ENCODE measurements around the gene GBGT1.
A peak's percentile ranks its signal among the peaks of the same experiment; 100 is the strongest.

GBGT1 gene

DNA sequence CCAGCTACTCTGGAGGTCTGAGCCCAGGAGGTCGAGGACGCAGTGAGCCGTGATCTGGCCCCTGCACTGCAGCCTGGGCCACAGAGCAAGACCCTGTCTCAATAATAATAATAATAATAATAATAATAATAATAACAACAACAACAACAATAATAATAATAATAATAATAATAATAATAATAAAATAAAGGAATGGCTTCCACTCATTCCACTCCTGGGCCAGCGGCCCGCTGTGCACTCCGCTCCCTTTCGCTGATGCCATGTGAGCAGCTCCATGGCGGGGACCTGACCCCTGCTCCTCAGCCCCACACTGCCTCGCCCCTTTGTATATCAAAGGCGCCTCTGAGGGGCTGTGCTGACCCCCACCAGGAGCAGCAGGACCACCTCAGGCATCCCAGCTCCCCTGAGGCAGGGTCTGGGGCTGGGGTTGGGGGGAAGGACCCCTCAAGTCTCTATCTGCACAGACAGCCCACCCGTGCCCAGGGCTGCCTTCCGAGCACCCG, 20.0 kb downstream of the GBGT1 start:
- no peak for DNase-seq (ENCODE audit: low spot score)

DNA sequence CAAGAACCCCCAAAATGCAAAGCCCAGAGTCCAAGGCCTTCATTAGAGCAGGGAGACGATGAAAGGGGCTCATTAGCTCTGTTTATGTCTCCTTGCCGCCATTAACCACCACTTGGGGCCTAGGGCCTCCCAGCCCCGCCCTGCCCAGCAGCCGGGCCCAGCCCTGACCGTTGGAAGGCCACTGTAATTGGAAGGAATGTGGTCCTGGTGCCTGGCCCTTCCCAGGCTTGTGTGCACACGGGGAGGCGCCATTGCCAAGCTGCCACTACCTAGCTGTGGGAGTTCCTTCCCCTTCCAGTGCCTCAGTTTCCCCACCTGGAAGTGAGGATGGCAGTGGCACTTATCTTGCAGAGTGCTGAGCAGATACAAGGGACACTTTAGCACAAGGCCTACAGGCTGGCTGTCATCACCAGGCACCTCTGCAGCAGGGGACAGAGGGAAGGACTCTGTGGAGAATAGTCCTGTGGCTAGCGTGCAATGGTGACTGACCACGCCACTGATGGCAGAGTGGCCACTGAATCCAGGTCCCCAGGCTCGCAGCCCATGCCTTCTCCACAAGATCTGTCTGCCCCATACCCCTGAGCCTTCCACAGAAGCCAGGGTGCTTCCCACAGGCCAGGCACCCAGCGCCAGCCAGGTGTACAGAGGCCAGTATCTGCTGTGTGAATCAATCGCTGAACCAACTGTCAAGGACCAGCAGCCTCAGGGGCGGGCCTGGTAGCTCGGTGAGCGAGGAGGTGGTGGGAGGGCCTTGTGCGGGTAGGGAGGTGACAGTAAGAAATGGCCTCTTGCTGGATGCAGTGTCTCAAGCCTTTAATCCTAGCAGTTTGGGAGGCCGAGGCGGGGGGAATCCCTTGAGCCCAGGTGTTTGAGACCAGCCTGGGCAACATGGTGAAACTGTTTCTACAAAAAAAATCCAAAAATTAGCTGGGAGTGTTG, 20.8 kb downstream of the GBGT1 start:
- no peak for DNase-seq (ENCODE audit: low spot score)

DNA sequence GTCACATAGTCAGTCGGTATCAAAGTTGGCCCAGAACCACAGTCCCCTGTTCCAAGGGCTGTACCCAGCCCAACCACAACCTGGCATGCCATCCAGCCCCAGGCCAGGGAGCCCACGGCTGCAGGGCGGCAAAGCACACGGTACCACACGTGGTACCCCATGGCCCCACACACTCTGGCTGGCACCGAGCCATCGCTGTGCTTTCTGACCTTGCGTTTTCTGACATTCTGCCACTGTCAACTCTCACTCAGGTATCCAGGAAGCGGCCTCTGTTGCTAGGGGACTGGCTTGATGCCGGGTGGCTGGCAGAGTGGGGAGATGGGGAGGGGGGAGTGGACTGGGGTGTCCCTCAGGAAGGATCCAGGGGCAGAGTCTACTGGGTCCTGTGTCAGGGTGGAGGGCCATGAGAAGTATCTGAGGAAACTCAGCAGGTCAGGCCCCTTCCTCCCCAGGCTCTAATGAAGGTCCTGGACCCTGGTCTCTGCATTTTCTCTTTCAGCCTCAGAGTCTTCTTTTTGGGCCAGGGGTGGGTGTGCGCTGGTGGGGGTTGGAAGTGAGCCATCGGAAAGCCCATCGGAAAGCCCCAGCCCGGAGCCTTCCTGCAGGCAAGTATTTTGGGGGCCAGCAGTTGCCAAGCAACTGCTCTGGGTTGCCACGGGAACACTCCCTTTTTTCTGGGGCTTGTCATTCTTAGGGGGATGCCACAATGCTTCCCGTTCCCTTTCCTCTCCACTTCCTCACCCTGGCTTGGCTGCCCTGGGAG, 21.7 kb downstream of the GBGT1 start:
- DNase-seq (ENCODE audit: low spot score): no peak

DNA sequence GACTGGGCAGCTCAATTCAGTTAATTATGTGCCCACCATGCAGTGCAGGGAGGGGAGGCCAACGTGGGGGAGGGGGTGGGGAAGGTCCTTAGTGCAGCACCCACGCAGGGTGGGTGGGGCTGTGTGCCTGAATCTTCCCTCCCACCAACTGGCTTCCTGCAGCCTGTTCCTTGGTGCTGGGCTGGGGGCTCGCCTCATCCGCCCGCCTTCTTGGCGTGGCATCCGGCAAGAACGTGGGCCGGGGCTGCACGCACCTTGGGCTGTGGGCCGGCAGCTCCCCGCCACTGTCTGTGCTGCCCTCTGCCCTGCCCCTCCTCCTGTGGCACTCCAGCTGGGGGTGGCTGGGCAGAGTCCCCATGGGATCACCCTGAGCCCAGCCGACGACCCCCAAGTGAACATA, 23.1 kb downstream of the GBGT1 start:
- DNase-seq (ENCODE audit: low spot score): no peak

DNA sequence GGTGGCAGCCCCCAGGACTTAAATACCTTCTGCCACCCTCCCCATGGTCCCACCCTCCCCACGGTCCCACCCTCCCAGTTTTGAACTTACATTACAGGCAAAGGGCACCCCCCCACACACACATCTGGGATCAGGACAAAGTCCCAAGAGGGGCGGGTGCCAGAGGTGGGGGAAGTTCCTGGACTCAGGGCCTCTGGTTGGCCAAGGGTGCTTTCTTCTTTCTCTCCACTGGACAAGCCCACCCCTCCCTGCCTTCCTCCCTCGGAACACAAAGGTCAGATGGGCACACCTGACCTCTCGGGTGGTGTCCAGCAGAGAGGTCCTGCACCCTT, 23.6 kb downstream of the GBGT1 start:
- no peak for DNase-seq (ENCODE audit: low spot score)

DNA sequence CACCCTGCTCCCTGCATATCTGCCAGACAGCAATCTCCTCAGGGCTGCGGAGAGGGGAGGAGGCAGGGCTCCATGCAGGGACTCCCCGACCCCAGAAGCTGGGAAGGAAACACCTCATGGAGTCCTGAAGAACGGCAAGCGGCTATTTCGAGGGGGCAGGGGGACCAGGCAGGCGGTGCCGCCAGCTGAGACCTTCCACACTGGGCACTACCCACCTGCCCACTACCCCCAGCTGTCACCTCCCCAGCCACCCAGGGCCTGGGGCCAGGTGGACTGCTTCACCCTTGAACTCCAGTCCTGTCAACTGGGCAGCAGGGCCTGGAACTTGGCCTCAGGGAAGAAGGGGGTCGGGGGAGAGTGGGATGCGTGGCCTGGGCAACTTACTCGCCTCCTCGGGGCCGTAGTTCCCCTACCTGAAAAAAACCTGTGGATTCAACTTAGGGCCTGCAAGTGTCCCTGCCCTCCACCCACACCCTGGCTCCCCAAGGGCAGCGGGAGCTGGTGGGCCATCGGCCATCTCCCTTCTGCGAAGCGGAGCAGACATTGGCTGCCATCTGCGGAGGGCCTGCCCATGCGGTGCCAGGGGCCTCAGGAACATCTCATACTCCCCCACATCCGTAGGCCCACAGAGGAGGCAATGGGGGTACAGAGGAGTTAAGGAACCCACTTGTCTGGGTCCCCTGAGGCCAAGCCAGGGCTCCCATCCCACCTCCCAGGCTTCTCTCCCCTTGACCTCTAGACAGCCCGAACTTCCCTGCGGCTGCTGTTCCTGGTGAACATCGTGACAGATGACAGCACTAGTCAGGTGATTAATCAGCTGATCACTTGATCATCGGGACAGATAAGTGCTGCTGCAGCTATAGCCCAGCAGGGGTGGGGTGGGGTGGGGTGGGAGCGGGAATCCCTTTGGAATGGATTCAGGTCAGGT, 24.2 kb downstream of the GBGT1 start:
- DNase-seq (ENCODE audit: low spot score): no peak

DNA sequence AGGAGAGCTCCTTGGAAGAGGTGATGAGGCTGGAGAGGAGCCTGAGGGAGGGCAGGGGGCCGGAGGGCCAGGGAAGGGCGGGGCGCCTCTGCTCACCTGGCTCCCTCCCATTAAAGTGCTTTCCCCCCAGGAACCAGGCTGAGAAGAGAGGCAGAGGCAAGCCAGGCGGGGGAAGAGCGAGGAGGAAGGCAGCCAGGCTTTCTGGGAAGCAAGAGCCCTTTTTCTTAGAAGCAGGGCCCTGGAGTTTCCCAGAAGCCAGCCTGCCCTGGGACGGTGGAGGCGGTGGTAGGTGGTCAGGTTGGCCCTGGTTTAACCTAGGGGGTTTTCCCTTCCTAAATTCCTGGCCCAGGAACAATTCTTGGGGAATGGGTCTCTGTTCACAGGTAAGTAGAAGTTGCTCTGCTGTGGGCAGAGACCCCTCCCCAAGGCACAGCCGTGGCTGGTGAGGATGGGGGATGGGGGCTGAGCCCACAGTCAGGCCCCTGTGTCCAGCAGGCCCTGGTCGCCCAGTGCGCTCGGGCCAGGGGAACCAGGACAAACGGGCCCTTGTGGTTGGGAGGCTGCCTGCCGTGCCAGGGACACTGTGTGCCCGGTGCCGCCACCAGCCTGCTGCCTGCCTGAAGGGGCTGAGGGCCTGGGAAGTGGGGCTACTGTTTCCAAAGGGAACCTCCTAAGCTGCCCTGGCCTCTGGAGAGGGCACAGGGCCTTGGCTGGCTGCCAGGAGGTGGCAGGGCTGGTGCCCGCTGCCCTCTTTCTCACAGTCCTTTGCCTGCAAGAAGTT, 26.1 kb downstream of the GBGT1 start:
- DNase-seq (ENCODE audit: low spot score): no peak

DNA sequence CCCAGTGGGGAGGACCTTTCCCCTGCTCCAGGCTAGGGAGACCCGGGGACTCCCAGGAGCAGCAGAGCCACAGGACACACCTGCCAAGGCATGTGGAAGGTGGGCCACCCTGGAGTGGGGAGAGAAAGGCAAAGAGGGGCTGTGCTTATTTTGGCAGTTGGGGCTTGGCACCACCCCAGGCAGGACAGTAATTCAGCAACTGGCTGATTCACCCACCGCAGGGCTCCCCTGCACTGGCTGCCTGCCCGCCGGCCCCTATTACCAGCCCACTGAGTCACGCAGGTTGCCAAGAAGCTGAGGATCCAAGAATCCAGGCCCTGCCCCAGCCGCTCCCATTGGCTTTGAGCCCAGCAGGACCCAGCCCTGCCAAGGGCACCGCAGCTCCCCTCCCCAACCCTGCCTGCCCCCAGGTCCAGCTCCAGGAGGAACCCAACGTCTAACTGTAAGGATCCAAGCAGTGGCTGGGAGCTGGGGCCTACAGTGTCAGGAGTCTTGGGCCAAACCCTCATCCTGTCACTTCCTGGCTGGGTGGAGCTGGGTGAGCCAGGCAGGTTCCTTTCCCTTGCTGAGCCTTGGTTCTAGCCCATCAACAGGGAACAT, 28.5 kb downstream of the GBGT1 start:
- DNase-seq (ENCODE audit: low spot score): no peak

DNA sequence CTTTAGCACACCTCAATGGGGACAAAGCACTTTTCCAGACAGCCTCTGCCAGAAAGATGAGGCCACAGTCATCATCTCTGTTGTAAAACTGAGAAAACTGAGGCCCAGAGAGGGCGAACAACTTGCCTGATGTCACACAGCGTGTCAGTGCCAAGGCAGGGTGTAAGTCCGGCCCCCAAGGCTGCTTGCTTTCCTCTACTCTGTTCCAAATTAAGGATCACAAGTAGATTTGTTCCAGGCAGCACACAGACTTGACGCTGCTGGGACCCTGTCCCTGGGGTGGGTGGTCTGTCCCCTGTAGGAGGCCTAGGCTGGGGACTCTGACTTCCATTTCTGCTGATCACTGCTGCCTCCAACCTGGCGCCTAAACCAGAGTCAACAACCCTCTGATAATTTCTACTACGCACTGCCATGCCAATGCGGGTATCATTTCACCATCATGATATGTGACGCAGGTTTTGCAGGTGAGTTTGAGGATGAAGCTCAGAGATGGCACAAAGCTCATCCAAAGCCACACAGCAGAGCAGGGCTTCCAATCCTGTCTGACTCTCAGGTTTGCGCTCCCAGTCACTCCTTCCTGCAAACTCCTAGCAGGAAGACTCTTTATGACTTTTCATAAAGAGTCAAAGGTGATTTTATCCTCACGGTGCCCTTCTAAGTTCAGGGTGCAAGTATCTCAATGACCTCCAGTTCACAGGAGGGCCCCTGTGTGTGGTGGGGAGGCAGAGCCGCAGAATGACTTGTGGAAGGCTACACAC, 29.1 kb downstream of the GBGT1 start:
- DNase-seq (ENCODE audit: low spot score): no peak

DNA sequence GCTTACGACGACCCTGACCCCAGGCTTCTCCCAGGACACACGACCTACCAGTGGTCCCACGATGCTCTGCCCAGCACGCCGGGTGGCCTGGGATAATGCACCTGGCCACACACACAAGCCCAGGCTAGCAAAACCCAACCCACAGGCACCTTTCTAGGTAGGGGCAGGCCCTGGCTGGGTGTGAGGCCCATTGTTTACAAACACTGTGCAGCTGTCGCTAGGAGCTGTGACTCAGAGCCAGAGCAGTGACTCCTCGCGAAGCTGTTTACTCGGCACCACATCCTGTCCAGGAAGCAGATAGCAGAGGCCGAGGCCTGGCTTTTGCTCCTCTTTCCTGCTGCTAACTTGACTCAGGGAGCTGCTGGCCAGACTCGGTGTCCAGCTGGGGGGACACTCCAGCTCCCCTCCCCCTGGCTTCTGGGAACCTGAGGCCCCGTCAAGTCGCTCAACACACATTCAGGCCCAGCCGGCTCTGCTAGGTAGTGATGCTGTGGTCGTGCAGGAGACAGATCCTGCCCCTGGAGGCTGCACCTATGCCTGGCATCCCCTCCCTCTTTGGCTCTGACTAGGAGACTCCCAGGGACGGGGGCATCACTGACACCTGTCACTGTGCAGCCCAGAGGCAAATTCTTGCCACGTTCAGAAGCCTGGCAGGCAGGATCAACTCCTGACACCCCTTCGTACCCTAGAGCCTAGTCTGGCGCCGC, 29.9 kb downstream of the GBGT1 start:
- DNase-seq (ENCODE audit: low spot score): peak; percentile 99

DNA sequence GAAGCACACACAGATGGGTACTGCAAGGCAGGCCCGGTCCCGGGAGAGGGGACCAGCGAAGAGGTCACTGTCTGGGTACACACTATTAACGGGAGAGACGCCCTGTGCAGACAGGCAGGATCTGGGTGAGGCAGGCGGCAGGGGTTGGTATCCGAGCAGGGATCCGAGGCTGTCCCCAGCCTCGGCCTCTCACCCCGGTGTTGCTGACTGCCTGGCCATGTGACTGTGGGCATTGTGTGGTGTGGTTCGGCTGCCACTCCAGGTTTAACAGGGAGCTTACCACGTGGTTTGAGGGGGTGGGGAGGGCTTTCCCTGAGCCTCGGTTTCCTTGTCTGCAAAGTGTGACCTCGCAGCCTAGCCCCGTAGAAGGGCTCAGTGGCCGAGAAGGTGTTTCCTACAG, 31.5 kb downstream of the GBGT1 start:
- no peak for DNase-seq (ENCODE audit: low spot score)

DNA sequence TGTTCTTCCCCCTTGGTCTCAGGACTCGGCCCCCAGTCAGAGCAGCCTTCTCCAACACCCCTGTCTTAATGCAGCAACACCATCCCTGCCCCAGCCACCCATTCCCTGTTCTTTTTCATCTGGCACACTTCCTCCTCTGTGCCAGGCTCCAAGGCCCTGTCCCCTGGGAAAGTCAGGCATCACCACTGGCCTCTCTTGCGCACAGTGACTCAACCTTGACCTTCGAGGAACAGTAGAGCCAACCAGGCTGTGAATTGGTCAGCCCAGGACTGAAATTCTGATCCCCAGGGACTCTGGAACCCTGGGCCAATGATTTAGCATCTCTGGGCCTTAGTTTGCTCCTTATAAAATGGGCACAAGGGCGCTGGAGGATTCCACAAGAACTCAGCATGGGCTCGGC, 32.2 kb downstream of the GBGT1 start:
- no peak for DNase-seq (ENCODE audit: low spot score)

DNA sequence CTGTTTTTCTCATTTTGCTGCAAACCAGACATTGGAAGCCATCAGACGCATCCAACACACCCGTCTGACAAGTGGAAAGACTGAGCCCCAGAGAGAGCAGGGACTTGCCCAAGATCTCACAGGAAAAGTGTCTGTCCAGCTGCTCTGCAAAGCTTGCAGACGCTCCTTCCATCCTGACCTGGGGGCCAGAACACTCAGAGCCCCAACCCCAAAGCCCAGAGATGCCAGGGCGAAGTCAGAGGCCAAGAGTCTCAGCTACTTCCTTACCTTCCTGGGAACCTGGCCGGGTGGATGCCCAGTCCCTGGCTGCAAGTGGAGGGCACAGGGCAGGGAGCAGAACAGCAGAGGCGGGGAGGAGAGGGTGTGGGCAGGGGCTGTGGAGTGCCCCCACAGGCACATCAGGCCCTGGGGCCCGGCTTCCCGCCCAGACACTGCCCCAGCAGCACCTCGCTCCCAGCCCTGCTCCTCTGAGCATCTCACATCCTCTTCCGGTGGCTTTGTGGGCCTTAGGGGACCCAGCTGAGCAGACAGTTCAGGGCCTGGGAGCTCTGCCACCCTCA, 32.9 kb downstream of the GBGT1 start:
- no peak for DNase-seq (ENCODE audit: low spot score)

DNA sequence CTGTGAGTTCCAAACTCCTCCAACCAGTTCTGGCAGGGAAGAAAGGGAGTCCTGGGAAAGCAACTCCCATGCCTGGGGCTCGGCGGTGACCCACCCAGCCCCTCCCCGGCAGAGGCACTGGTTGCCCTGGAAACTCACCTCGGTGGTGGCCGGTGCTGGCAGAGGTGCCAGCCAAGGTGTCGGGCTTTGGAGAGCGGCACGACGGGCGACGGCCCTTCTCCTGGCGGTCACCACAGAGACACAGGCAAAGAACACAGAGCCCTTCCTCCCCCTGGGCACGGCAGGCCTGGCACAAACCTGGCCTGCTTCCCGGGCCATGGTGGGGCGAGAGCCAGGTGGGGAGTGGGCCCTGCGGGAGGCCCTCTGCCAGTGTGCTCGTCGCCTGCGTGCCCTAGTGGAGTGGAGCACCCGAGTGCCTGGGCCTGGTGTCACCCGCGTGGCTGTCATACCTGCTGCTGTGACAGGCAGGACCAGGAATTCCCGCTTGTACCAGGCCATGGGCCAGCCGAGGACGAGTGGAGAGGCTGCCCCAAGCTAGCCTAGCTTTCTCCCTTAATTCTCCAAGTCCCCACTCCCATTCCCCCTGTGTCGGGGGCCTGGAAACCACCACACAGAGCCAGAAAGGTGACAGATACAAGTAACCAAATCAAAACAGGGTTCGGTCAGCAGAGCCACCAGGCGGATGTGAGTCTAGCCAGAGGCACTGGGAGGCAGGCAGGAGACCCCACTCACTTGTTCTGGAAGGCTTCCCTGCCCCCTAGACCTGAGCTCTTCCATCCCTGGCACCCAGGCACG, 34.5 kb downstream of the GBGT1 start:
- DNase-seq (ENCODE audit: low spot score): no peak

DNA sequence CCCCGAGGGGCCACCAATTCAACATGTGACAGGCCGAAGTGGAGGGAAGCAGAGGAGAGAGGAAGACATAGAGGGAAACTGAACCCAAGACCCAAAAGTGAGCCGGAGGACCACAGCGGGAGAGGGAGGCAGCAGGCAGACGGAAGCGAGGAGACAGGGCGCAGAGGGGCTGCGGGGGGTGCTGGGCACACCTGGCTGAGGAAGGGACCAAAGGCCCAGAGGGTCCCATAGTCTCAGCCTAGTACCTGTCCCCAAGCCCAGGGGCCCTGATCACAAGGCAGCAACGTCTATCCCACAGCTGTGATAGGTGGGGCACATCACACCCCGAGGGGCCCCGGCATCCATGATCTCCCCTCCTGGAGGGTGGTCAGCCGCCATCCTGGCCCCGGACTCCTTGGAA, 35.6 kb downstream of the GBGT1 start:
- DNase-seq (ENCODE audit: low spot score): no peak

DNA sequence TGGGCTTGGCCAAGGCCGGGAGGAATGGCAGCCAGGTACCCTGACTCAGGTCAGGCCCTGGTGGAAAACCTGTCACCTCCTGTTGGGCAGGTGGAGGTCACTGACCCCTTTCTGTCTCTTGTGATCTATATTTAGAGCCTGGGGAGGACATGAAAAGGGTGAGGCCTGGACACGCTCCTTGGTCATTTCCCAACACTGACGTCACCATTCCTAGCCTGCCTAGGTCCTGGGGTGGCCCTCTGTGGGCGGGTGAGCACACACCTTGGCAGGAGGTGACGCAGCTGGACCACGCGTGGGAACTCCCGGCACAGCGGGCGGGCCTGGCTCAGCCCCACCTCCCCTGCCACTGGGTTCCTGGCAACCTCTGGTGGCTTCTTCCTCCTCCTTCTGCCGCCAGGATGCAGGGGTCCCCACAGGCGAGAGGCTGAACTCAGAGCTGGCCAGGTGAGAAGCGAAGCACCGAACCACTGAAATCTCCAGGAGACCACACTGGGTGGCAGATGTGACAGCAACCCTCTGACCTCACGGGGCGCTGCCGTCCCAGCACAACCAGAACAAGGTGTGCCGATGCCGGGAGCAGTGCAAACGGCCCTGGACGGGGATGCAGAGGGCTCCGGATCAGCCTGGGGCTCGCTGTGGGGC, 36.3 kb downstream of the GBGT1 start:
- no peak for DNase-seq (ENCODE audit: low spot score)

DNA sequence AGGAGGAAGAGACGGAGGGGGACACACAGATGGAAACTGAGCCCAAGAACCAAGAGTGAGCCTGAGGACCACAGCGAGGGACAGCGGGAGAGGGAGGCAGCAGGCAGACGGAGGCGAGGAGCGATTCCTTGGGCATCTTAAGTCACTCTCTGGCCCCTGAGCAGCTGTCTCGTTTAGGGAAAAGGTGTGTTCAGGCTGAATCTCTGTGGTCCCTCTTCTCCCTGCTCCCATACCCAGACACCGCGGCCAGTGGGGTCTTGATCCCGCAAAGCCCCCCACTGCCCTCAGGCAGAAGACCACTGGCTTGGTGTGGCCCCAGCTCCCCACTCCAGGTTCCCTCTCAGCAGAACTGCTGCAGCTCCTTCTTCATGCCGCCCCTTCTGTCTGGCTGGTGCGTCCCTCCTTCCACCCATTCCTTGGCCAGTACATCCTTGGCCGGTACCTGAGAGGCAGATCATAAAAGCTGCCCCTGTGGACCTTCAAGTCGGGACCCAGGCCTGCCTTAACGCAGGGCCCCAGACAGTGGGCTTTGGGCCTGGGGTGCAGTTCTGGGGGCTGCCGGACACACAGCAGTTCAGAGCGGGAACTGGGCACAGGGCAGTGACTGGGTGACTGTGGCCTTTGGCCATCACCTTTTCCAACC, 36.9 kb downstream of the GBGT1 start:
- no peak for DNase-seq (ENCODE audit: low spot score)
